Adrenal gland (tissue), 5 donors: ENCODE data around the gene NAP1L4.

Source experiments
- POLR2A ChIP-seq, 2 donors: fragments of 450-650 bp; IDR thresholded peaks; one replicate each; pipeline ENCODE4 v1.6.1; 2017; ENCODE audit warnings: antibody characterized with exemption in 2 of 2, mild to moderate bottlenecking in 2 of 2, moderate library complexity in 1 of 2
- TF ChIP-seq, protein P1 (sequence below), 6 experiments: fragments of 450-650 bp in 4 of 6; fragments of 200-600 bp in 2 of 6; sonication (generic) in 1 of 6; IDR thresholded peaks; 1 replicate in 5 of 6; 2 replicates in 1 of 6; pipeline versions ENCODE4 v1.5.1 to v1.8.0; 2016 to 2021; ENCODE audit warnings: antibody characterized with exemption in 6 of 6, mild to moderate bottlenecking in 2 of 6, moderate library complexity in 1 of 6
- donor health status: DM: no; HTN: no; CAD: no.

DNA sequence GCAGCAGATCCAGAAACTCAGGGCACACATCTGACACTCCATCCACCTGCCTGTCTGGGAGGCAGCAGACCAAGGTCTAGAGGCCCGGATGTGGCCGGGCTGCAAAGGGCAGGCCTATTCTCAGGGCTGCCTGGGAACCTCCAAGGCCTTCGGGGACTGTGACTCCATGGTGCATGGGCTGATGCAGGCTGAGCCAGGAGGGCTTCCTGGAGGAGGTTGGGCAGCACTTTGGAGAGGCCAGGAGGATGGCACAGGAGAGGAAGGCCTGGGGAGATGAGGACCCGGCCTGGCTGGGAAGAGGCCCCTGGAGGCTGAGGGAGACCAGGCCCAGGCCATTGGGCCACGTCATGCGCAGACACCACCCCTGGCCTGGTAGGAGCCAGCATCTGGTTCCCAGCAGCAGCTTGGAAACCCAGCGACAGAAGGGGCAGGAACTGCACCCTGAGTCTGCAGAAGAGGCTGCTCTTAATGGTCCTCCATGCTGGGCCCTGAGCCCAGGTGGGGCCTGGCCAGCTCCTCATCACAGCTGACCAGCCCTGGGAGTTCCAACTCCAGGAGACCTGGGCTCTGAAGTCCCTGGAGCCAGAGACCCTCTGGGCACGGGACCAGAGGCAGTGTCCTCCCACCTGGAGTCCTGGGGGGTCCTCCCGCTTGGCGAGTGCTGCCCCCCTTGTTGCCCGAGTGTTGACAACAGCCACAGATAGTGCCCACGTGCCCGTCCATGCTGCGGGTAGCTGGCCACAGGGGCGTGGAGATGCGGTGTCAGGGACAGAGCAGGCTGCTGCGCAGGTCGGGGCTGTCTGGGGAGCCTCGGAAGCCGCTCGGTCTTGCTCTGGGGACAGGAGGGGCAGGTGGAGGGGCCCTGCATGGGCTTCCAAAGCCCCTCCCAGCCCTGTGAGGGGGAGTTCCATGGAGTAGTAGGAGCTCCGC lies 68.4 kb downstream of the NAP1L4 start:
- TF ChIP-seq, protein P1, sequence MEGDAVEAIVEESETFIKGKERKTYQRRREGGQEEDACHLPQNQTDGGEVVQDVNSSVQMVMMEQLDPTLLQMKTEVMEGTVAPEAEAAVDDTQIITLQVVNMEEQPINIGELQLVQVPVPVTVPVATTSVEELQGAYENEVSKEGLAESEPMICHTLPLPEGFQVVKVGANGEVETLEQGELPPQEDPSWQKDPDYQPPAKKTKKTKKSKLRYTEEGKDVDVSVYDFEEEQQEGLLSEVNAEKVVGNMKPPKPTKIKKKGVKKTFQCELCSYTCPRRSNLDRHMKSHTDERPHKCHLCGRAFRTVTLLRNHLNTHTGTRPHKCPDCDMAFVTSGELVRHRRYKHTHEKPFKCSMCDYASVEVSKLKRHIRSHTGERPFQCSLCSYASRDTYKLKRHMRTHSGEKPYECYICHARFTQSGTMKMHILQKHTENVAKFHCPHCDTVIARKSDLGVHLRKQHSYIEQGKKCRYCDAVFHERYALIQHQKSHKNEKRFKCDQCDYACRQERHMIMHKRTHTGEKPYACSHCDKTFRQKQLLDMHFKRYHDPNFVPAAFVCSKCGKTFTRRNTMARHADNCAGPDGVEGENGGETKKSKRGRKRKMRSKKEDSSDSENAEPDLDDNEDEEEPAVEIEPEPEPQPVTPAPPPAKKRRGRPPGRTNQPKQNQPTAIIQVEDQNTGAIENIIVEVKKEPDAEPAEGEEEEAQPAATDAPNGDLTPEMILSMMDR (IDR thresholded peaks at IDR 0.05), result no peak
- no peak for TF ChIP-seq POLR2A (IDR thresholded peaks at IDR 0.05)
